SU-DHL-6 (cell line): ENCODE data around the gene CTSS.

Experiments used
- H2AFZ ChIP-seq: fragments of 200-600 bp; sonication (generic); 2 replicates; pipeline ENCODE4 v1.6.1; 2014; ENCODE audit warnings: low read depth, mild to moderate bottlenecking, moderate library complexity, mixed read lengths, antibody characterized with exemption, low read length; ENCODE audit not compliant: severe bottlenecking
- H3F3A ChIP-seq: fragments of 200-600 bp; shearing (Covaris generic); 2 replicates; pipeline ENCODE4 v1.6.0; 2016; ENCODE audit warnings: antibody characterized with exemption, mild to moderate bottlenecking; ENCODE audit not compliant: insufficient read depth
- H3K27ac ChIP-seq: fragments of 200-600 bp; sonication (generic); 2 replicates; pipeline ENCODE4 v1.5.1; 2016; ENCODE audit warnings: low read depth, mild to moderate bottlenecking, low read length, moderate library complexity, mixed read lengths
- H3K27me3 ChIP-seq: fragments of 200-600 bp; sonication (generic), shearing (Covaris generic); 2 replicates; pipeline ENCODE4 v1.6.0; 2014; ENCODE audit warnings: mild to moderate bottlenecking, low read length
- H3K36me3 ChIP-seq: fragments of 200-600 bp; sonication (generic); 2 replicates; pipeline ENCODE4 v1.6.1; 2014; ENCODE audit warnings: mild to moderate bottlenecking, low read length, mixed read lengths
- H3K4me2 ChIP-seq: fragments of 300-600, 200-600 bp; shearing (Covaris generic), sonication (generic); 2 replicates; pipeline ENCODE4 v1.6.0; 2014; ENCODE audit warnings: low read length, low read depth, mild to moderate bottlenecking; ENCODE audit not compliant: poor library complexity, severe bottlenecking
- H3K4me3 ChIP-seq: fragments of 200-600 bp; sonication (generic); 2 replicates; pipeline ENCODE4 v1.5.1; 2014; ENCODE audit warnings: antibody characterized with exemption, low read length, mild to moderate bottlenecking, mixed read lengths; ENCODE audit not compliant: insufficient read depth, poor library complexity, severe bottlenecking
- H3K79me2 ChIP-seq: fragments of 200-600 bp; sonication (generic); 2 replicates; pipeline ENCODE4 v1.6.1; 2014; ENCODE audit warnings: mild to moderate bottlenecking, low read length, moderate library complexity; ENCODE audit not compliant: insufficient read depth
- H3K9ac ChIP-seq: fragments of 200-600 bp; sonication (generic); 2 replicates; pipeline ENCODE4 v1.7.0; 2014; ENCODE audit warnings: mild to moderate bottlenecking, low read length
- H3K9me2 ChIP-seq: fragments of 200-600 bp; sonication (generic); replicated peaks from 2 replicates; pipeline ENCODE4 v1.6.1; 2014; ENCODE audit warnings: low read length; ENCODE audit not compliant: insufficient read depth
- H3K9me3 ChIP-seq: fragments of 200-600 bp; sonication (generic); 2 replicates; pipeline ENCODE4 v1.6.1; 2014; ENCODE audit warnings: low read length, mixed read lengths; ENCODE audit not compliant: insufficient read depth
- H4K20me1 ChIP-seq: fragments of 200-600 bp; sonication (generic); 2 replicates; pipeline ENCODE4 v1.6.1; 2014; ENCODE audit warnings: low read depth, mild to moderate bottlenecking, antibody characterized with exemption, low read length, moderate library complexity, mixed read lengths
- EZH2phosphoT487 ChIP-seq: fragments of 200-600 bp; sonication (generic), shearing (Covaris generic); conservative IDR thresholded peaks from 2 replicates; pipeline ENCODE4 v1.6.1; 2018; ENCODE audit warnings: mild to moderate bottlenecking, antibody characterized with exemption, low read length, moderate library complexity, mixed read lengths
- TF ChIP-seq, protein P1 (sequence below): fragments of 200-600 bp; sonication (generic); IDR thresholded peaks from one replicate; pipeline ENCODE4 v1.5.1; 2017; ENCODE audit warnings: antibody characterized with exemption, mild to moderate bottlenecking, low read length, moderate library complexity; ENCODE audit not compliant: insufficient read depth, poor library complexity, severe bottlenecking

CTSS gene

DNA sequence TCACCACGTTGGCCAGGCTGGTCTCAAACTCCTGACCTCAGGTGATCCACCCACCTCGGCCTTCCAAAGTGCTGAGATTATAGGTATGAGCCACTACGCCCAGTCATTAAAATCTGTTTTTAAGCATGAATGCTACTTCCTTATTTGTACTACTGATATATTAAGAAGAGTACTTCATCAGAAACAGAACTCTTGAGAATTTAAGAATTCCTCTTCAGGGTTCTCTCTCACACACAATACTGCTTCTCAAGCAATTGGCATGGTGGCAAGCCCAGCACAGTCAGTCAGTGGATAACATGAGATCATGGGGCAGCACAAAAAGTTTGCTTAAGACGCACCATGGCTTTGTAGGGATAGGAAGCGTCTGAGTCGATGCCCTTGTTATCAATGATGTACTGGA is 14.1 kb downstream of the CTSS start:
- no peaks in the 10 kb centered on the region for H3F3A ChIP-seq
- H2AFZ ChIP-seq: no peak overlapping the region
- H3K9me2 ChIP-seq: no peaks in the 10 kb centered on the region
- TF ChIP-seq, protein P1, sequence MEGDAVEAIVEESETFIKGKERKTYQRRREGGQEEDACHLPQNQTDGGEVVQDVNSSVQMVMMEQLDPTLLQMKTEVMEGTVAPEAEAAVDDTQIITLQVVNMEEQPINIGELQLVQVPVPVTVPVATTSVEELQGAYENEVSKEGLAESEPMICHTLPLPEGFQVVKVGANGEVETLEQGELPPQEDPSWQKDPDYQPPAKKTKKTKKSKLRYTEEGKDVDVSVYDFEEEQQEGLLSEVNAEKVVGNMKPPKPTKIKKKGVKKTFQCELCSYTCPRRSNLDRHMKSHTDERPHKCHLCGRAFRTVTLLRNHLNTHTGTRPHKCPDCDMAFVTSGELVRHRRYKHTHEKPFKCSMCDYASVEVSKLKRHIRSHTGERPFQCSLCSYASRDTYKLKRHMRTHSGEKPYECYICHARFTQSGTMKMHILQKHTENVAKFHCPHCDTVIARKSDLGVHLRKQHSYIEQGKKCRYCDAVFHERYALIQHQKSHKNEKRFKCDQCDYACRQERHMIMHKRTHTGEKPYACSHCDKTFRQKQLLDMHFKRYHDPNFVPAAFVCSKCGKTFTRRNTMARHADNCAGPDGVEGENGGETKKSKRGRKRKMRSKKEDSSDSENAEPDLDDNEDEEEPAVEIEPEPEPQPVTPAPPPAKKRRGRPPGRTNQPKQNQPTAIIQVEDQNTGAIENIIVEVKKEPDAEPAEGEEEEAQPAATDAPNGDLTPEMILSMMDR: no peak
- no peak for TF ChIP-seq EZH2phosphoT487
- H3K36me3 ChIP-seq: peaks cover 23% of the 10 kb centered on the region
- no peak overlapping the region for H3K4me3 ChIP-seq
- no peaks in the 10 kb centered on the region for H3K27me3 ChIP-seq
- H4K20me1 ChIP-seq: no peaks in the 10 kb centered on the region
- no peaks in the 10 kb centered on the region for H3K9me3 ChIP-seq
- no peak overlapping the region for H3K9ac ChIP-seq
- no peaks in the 10 kb centered on the region for H3K79me2 ChIP-seq
- no peak overlapping the region for H3K27ac ChIP-seq
- no peak overlapping the region for H3K4me2 ChIP-seq

DNA sequence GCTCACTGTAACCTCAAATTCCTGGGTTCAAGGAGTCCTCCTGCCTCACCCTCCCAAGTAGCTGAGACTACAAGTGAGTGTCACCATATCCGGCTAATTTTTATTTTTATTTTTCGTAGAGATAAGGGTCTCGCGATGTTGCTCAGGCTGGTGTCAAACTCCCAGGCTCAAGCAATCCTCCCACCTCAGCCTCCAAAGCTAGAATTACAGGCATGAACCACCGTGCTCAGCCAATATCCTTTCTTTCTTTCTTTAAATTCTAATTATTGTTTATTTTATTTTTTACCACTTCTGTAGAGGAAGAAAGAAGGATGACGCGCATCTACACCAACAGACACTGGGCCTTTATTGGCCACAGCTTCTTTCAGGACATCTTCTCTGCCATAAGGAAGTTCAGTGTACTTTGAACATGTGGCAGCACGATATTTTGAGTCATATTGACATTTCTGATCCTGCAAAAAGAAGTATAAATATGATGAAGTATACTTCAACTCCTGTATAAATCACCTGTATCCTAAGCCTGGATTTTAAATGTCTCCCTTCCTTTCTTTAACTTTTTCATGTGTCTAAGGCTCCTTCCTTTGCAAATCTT is 15.8 kb downstream of the CTSS start:
- no peaks in the 10 kb centered on the region for H4K20me1 ChIP-seq
- H3K9me2 ChIP-seq: no peaks in the 10 kb centered on the region
- peaks cover 4% of the 10 kb centered on the region; the same call in 1 of the 2 replicates for H3F3A ChIP-seq
- H3K9me3 ChIP-seq: no peaks in the 10 kb centered on the region
- H3K4me2 ChIP-seq: no peak overlapping the region
- no peak overlapping the region for H3K9ac ChIP-seq
- peaks cover 30% of the 10 kb centered on the region for H3K36me3 ChIP-seq
- H2AFZ ChIP-seq: no peak overlapping the region
- H3K79me2 ChIP-seq: no peaks in the 10 kb centered on the region
- TF ChIP-seq, protein P1: no peak
- no peak for TF ChIP-seq EZH2phosphoT487
- H3K27ac ChIP-seq: no peak overlapping the region
- H3K4me3 ChIP-seq: no peak overlapping the region
- H3K27me3 ChIP-seq: no peaks in the 10 kb centered on the region

DNA sequence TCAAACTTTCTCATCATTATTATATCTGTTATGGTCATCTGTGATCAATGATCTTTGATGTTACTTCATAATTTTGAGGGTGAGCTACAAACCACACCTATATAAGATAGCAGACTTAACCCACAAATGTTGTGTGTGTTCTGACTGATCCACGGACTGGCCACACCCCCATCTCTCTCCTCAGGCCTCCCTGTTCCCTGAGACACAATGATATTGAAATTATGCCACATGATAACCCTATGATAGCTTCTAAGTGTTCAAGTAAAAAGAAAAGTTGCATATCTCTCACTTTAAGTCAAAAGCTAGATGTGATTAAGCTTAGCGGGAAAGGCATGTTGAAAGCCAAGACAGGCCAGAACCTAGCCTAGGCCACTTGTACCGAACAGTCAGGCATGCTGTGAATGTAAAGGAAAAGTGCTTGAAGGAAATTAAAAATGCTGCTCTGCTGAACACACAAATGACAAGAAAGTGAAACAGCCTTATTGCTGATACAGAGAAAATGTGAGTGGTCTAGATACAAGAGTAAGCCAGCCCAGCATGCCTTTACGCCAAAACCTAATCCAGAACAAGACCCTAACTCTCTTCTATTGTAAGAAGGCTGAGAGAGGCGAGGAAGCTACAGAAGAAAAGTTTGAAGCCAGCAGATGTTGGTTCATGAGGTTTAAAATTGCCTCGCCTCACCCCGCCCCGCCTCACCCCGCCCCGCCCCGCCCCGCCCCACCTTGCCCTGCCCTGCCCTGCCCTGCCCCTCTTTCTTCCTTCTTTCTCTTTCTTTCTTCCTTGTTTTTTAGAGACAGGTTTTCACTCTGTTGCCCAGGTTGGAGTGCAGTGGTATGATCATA is 16.5 kb downstream of the CTSS start:
- H3K9ac ChIP-seq: no peak overlapping the region
- no peaks in the 10 kb centered on the region for H3K9me3 ChIP-seq
- peaks cover 32% of the 10 kb centered on the region for H3K36me3 ChIP-seq
- H2AFZ ChIP-seq: no peak overlapping the region
- H3K27me3 ChIP-seq: no peaks in the 10 kb centered on the region
- H3F3A ChIP-seq: peaks cover 7% of the 10 kb centered on the region; the same call in 1 of the 2 replicates
- TF ChIP-seq, protein P1: no peak
- no peak for TF ChIP-seq EZH2phosphoT487
- no peaks in the 10 kb centered on the region for H4K20me1 ChIP-seq
- no peak overlapping the region for H3K4me2 ChIP-seq
- H3K79me2 ChIP-seq: no peaks in the 10 kb centered on the region
- no peak overlapping the region for H3K4me3 ChIP-seq
- no peaks in the 10 kb centered on the region for H3K9me2 ChIP-seq
- no peak overlapping the region for H3K27ac ChIP-seq
